GM12801 (cell line): ENCODE data around the gene FDXR.

Experiments
- CTCF ChIP-seq: IDR thresholded peaks from one replicate; pipeline ENCODE4 v1.5.1; 2011; ENCODE audit warnings: control low read depth; ENCODE audit not compliant: insufficient read length; ENCODE audit errors: extremely low read depth

FDXR gene

GRCh38 chr17:74851612-74852236 lies 21.1 kb downstream of the FDXR start:
- no peak for TF ChIP-seq CTCF

- TF ChIP-seq CTCF, result no peak
These were observed 21.9 kb downstream of the FDXR start for GRCh38 chr17:74850914-74851313.

- TF ChIP-seq CTCF, result no peak
These were observed 22.5 kb downstream of the FDXR start for GRCh38 chr17:74850310-74850709.

GRCh38 chr17:74848656-74849399 lies 24.0 kb downstream of the FDXR start:
- TF ChIP-seq CTCF, result no peak

GRCh38 chr17:74846621-74847020 lies 26.2 kb downstream of the FDXR start:
- no peak for TF ChIP-seq CTCF

GRCh38 chr17:74843352-74843627 lies 29.5 kb downstream of the FDXR start:
- no peak for TF ChIP-seq CTCF

- TF ChIP-seq CTCF, result no peak
These were observed 30.0 kb downstream of the FDXR start for GRCh38 chr17:74842599-74843351.
